Liver (tissue), 9 donors: ENCODE results near the gene JAZF1. TPM values are rescaled to one million over a fixed set of nuclear protein-coding genes. Genes with fewer than 3 reads are reported as not detected.

Source experiments
- DNase-seq: peaks from one replicate; pipeline ENCODE4 v3.0.0-alpha.2; 2017; ENCODE audit warnings: low spot score
- H3K27ac ChIP-seq, 2 donors: one replicate each; pipeline ENCODE4 v1.7.0; 2013; ENCODE audit warnings: inconsistent platforms in 2 of 2, low read length in 2 of 2, control low read depth in 1 of 2, low read depth in 1 of 2, mild to moderate bottlenecking in 1 of 2
- H3K27me3 ChIP-seq, 4 donors: one replicate each; pipeline versions ENCODE4 v1.6.1 to v1.7.0; 2013; ENCODE audit warnings: low read length in 3 of 4, inconsistent platforms in 1 of 4, mild to moderate bottlenecking in 1 of 4, moderate library complexity in 1 of 4; ENCODE audit not compliant: control insufficient read depth in 4 of 4, insufficient read depth in 4 of 4
- H3K36me3 ChIP-seq, 4 donors: one replicate each; pipeline versions ENCODE4 v1.6.1 to v1.7.0; 2013; ENCODE audit warnings: low read length in 3 of 4, mild to moderate bottlenecking in 3 of 4, low read depth in 1 of 4, moderate library complexity in 1 of 4; ENCODE audit not compliant: control insufficient read depth in 4 of 4, insufficient read depth in 3 of 4
- H3K4me1 ChIP-seq, 4 donors: one replicate each; pipeline versions ENCODE4 v1.6.1 to v1.7.0; 2013; ENCODE audit warnings: low read length in 3 of 4, mild to moderate bottlenecking in 3 of 4, moderate library complexity in 1 of 4; ENCODE audit not compliant: control insufficient read depth in 4 of 4, insufficient read depth in 4 of 4
- H3K4me3 ChIP-seq, 3 donors: one replicate each; pipeline versions ENCODE4 v1.6.1 to v1.7.0; 2013; ENCODE audit warnings: low read length in 3 of 3, control low read depth in 1 of 3, low read depth in 1 of 3, mild to moderate bottlenecking in 1 of 3
- H3K9ac ChIP-seq, 2 donors: one replicate each; pipeline ENCODE4 v1.7.0; 2013; ENCODE audit warnings: low read length in 2 of 2, mild to moderate bottlenecking in 2 of 2, moderate library complexity in 2 of 2, control low read depth in 1 of 2, low read depth in 1 of 2
- H3K9me3 ChIP-seq, 4 donors: one replicate each; pipeline versions ENCODE4 v1.6.1 to v1.7.0; 2013; ENCODE audit warnings: low read length in 3 of 4; ENCODE audit not compliant: control insufficient read depth in 4 of 4
- ATF3 ChIP-seq: IDR thresholded peaks from 2 replicates; pipeline ENCODE4 v1.6.1; 2016; ENCODE audit warnings: antibody characterized with exemption
- CTCF ChIP-seq: fragments of 150-350 bp; IDR thresholded peaks from 2 replicates; pipeline ENCODE4 v1.5.1; 2017; ENCODE audit warnings: improper control_type of control experiment, low read depth, low read length; ENCODE audit not compliant: missing input control
- EGR1 ChIP-seq, 2 donors: IDR thresholded peaks; 2 replicates each; pipeline ENCODE4 v1.6.1; 2016 to 2018; ENCODE audit warnings: antibody characterized with exemption in 2 of 2, low read depth in 2 of 2
- FOXA1 ChIP-seq: IDR thresholded peaks from 2 replicates; pipeline ENCODE4 v1.6.1; 2016; ENCODE audit warnings: antibody characterized with exemption
- FOXA2 ChIP-seq: IDR thresholded peaks from 2 replicates; pipeline ENCODE4 v1.6.1; 2016; ENCODE audit warnings: antibody characterized with exemption
- HNF4G ChIP-seq: IDR thresholded peaks from 2 replicates; pipeline ENCODE4 v1.6.1; 2016; ENCODE audit warnings: antibody characterized with exemption
- JUND ChIP-seq, 2 donors: IDR thresholded peaks; 2 replicates each; pipeline ENCODE4 v1.6.1; 2016; ENCODE audit warnings: antibody characterized with exemption in 2 of 2
- MAX ChIP-seq: IDR thresholded peaks from 2 replicates; pipeline ENCODE4 v1.6.1; 2016; ENCODE audit warnings: antibody characterized with exemption
- NR2F2 ChIP-seq: IDR thresholded peaks from 2 replicates; pipeline ENCODE4 v1.6.1; 2016; ENCODE audit warnings: antibody characterized with exemption
- REST ChIP-seq: IDR thresholded peaks from 2 replicates; pipeline ENCODE4 v1.6.1; 2016; ENCODE audit warnings: antibody characterized with exemption, mild to moderate bottlenecking
- RXRA ChIP-seq, 2 donors: IDR thresholded peaks; 2 replicates each; pipeline ENCODE4 v1.6.1; 2017 to 2018; ENCODE audit warnings: antibody characterized with exemption in 2 of 2, mild to moderate bottlenecking in 1 of 2
- SP1 ChIP-seq: IDR thresholded peaks from 2 replicates; pipeline ENCODE4 v1.6.1; 2018; ENCODE audit warnings: antibody characterized with exemption, mild to moderate bottlenecking
- TAF1 ChIP-seq: conservative IDR thresholded peaks from 2 replicates; pipeline ENCODE4 v1.6.1; 2016; ENCODE audit warnings: antibody characterized with exemption, mild to moderate bottlenecking
- YY1 ChIP-seq: IDR thresholded peaks from 2 replicates; pipeline ENCODE4 v1.6.1; 2016; ENCODE audit warnings: antibody characterized with exemption, mild to moderate bottlenecking
- ZBTB33 ChIP-seq: IDR thresholded peaks from 2 replicates; pipeline ENCODE4 v1.6.1; 2016; ENCODE audit warnings: antibody characterized with exemption
- WGBS: extraction: QIAGEN DNeasy Blood & Tissue Kit; methylation state at CpG from one replicate; pipeline ENCODE4 v1.1.7; 2013; 5-methylcytosine and 5-hydroxymethylcytosine counted together
- polyA plus RNA-seq, 2 donors: library from polyadenylated mRNA; stranded (reverse) in 1 of 2; unstranded in 1 of 2; fragments of 200-250 nt in 1 of 2; fragments of >200 nt in 1 of 2; fragmentation: Nextera tagmentation in 1 of 2; extraction: Ambion mirVana in 1 of 2; gene quantifications; one replicate each; pipeline versions ENCODE4 v1.2.1 to v1.2.3, GENCODE V29; 2013 to 2015
- total RNA-seq, 2 donors: library from RNA; depleted of rRNA; stranded (reverse); fragments of >200 nt; gene quantifications; one replicate each; pipeline ENCODE4 v1.2.3, GENCODE V29; 2014
- donor health status: healthy.
- donor health status: healthy.
- donor health status: healthy.
- donor health status: healthy.
- donor health status: healthy.

JAZF1 gene
- total and polyA plus RNA-seq, 4 donors, result 2.7 to 17.8 (median 4.0) TPM

- no peak for TF ChIP-seq REST
- TF ChIP-seq YY1, result no peak
- TF ChIP-seq ATF3, result no peak
- TF ChIP-seq SP1, result no peak
Observed at GRCh38 chr7:28228396-28228795, 47.8 kb upstream of the JAZF1 start (continued).

- peaks cover 0 to 4% (median 0%) of the 10 kb centered on the region in 4 donors for H3K4me1 ChIP-seq
- H3K27ac ChIP-seq, result no peak overlapping the region
- H3K36me3 ChIP-seq, result no peaks in the 10 kb centered on the region
- 96% methylated on average over 1 of the region's 1 CpG for WGBS
- no peak overlapping the region for H3K4me3 ChIP-seq
- no peaks in the 10 kb centered on the region for H3K27me3 ChIP-seq
- DNase-seq, result no peak
- TF ChIP-seq JUND (IDR thresholded peaks at IDR 0.05), result no peak
- TF ChIP-seq YY1, result no peak
- TF ChIP-seq RXRA (IDR thresholded peaks at IDR 0.05), result no peak
- TF ChIP-seq ATF3, result no peak
- no peak for TF ChIP-seq FOXA2
- TF ChIP-seq FOXA1, result no peak
- TF ChIP-seq CTCF, result no peak
- TF ChIP-seq TAF1, result no peak
- no peak for TF ChIP-seq SP1
- TF ChIP-seq EGR1 (IDR thresholded peaks at IDR 0.05; ENCODE audit: low read depth in 2 of 2), result no peak
- no peak for TF ChIP-seq HNF4G
- no peak for TF ChIP-seq ZBTB33
- no peak for TF ChIP-seq MAX
- no peak for TF ChIP-seq NR2F2
- no peaks in the 10 kb centered on the region for H3K9me3 ChIP-seq
- no peak overlapping the region for H3K9ac ChIP-seq
Observed at GRCh38 chr7:28226003-28226402, 45.4 kb upstream of the JAZF1 start.
